ENCODE results near the gene KLRG1. TPM values are rescaled to one million over a fixed set of nuclear protein-coding genes. Genes with fewer than 3 reads are reported as not detected.

KLRG1 gene
- total RNA-seq: 1 to 10 TPM in 8 of 9 donors, not detected in 1; 2.6 to 5.2 (median 3.5) TPM
- polyA plus RNA-seq: 1 to 10 TPM; 1.2 to 2.0 (median 1.5) TPM
- long read RNA-seq, donor 1, partial matches to known transcripts: 0 of 1 reads
- long read RNA-seq, donor 1, other reads (novel, unspliced or antisense): 0 of 1 reads
- long read RNA-seq, donor 2: 0 reads
- long read RNA-seq, donor 3: 0 reads
- long read RNA-seq, donor 4, partial matches to known transcripts: 0 of 5 reads
- long read RNA-seq, donor 4, other reads (novel, unspliced or antisense): 2 of 5 reads
- long read RNA-seq, donor 5, partial matches to known transcripts: 0 of 1 reads
- long read RNA-seq, donor 5, other reads (novel, unspliced or antisense): 1 of 1 reads
- long read RNA-seq, donor 6, partial matches to known transcripts: 0 of 2 reads
- long read RNA-seq, donor 6, other reads (novel, unspliced or antisense): 1 of 2 reads
- long read RNA-seq, donor 7: 0 reads
- long read RNA-seq, donor 8: 0 reads
- long read RNA-seq, donor 9: 0 reads
- long read RNA-seq, donor 10: 0 reads

GRCh38 chr12:8989413-8989812, at the start of gene KLRG1:
Gene KLRG1 (plus strand): TSS chr12:8989546. CDS start chr12:8989636, 90 bp downstream.
- Histone ChIP-seq H3K36me3 (replicated peaks in 1 of 2) (no peaks in the 10 kb centered on the region), H3K4me3 (no peak within 1 kb of the TSS), H3K4me1 (replicated peaks in 1 of 2) (peaks cover 0 to 8% of the 10 kb centered on the region in 2 donors), H3K9me3 (replicated peaks in 1 of 3) (no peaks in the 10 kb centered on the region), H3K27me3 (no peaks in the 10 kb centered on the region), H3K27ac (no peak within 1 kb of the TSS)
- WGBS, 4 donors: 65 to 91% (median 75%) methylated on average over 2 of the region's 2 CpGs
- intact Hi-C loops (cut with DNase I): no loop called here
- no peak for TF ChIP-seq POLR2A (IDR thresholded peaks at IDR 0.05)
- TF ChIP-seq, protein P1, sequence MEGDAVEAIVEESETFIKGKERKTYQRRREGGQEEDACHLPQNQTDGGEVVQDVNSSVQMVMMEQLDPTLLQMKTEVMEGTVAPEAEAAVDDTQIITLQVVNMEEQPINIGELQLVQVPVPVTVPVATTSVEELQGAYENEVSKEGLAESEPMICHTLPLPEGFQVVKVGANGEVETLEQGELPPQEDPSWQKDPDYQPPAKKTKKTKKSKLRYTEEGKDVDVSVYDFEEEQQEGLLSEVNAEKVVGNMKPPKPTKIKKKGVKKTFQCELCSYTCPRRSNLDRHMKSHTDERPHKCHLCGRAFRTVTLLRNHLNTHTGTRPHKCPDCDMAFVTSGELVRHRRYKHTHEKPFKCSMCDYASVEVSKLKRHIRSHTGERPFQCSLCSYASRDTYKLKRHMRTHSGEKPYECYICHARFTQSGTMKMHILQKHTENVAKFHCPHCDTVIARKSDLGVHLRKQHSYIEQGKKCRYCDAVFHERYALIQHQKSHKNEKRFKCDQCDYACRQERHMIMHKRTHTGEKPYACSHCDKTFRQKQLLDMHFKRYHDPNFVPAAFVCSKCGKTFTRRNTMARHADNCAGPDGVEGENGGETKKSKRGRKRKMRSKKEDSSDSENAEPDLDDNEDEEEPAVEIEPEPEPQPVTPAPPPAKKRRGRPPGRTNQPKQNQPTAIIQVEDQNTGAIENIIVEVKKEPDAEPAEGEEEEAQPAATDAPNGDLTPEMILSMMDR (IDR thresholded peaks at IDR 0.05): no peak
- DNase-seq: no peak

GRCh38 chr12:8941691-8942478, 47.5 kb upstream of the KLRG1 start:
- DNase-seq: no peak
- no peak overlapping the region for H3K27ac ChIP-seq
- no peak for TF ChIP-seq POLR2A (IDR thresholded peaks at IDR 0.05)
- TF ChIP-seq, protein P1 (IDR thresholded peaks at IDR 0.05): no peak
- intact Hi-C loops (cut with DNase I): no loop called here
- WGBS, 4 donors: 64 to 86% (median 74%) methylated on average over 5 of the region's 5 CpGs
- no peaks in the 10 kb centered on the region for H3K9me3 ChIP-seq (replicated peaks in 1 of 3)
- H3K4me1 ChIP-seq (replicated peaks in 1 of 2): peaks cover 0 to 3% of the 10 kb centered on the region in 2 donors
- H3K27me3 ChIP-seq: no peaks in the 10 kb centered on the region
- H3K36me3 ChIP-seq (replicated peaks in 1 of 2): peaks cover 0 to 62% of the 10 kb centered on the region in 2 donors
- H3K4me3 ChIP-seq: no peak overlapping the region

DNA sequence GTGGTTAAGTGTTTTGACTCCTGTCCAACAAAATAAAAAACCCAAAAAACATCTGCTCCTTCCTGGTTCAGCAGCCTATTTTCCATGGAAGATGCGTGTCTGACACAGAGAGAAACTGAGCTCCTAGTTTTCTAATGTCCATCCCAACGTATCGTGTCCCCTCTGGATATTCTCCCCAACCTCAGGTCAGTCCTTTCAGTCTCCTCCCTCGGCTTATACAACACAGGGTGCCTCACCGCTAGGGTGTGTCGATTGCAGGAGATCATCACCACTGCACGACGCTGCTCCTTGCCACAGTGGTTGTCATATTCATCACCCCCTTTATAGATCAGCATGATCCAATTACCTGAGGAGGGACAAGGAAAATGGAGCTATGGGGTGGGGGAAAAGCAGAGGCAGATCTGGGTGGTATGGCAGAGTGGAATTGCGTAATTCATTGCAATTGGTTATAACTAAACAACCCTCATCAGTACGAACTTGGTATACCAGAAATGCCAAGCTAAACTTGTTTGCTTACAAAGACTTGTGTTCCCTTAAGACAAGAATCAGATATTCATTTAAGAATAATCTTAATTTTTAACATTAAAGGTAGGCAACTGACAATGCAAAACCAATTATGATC, 45.7 kb upstream of the KLRG1 start:
- H3K4me3 ChIP-seq: no peak overlapping the region
- H3K27ac ChIP-seq: no peak overlapping the region
- peaks cover 0 to 19% of the 10 kb centered on the region in 2 donors for H3K4me1 ChIP-seq (replicated peaks in 1 of 2)
- no peaks in the 10 kb centered on the region for H3K27me3 ChIP-seq
- H3K36me3 ChIP-seq (replicated peaks in 1 of 2): peaks cover 0 to 52% of the 10 kb centered on the region in 2 donors
- H3K9me3 ChIP-seq (replicated peaks in 1 of 3): no peaks in the 10 kb centered on the region
- TF ChIP-seq POLR2A (IDR thresholded peaks at IDR 0.05): no peak
- TF ChIP-seq, protein P1 (IDR thresholded peaks at IDR 0.05): no peak
- WGBS, 4 donors: 90 to 96% (median 91%) methylated on average over 10 of the region's 10 CpGs
- intact Hi-C loops (cut with DNase I): no loop called here
- no peak for DNase-seq

DNA sequence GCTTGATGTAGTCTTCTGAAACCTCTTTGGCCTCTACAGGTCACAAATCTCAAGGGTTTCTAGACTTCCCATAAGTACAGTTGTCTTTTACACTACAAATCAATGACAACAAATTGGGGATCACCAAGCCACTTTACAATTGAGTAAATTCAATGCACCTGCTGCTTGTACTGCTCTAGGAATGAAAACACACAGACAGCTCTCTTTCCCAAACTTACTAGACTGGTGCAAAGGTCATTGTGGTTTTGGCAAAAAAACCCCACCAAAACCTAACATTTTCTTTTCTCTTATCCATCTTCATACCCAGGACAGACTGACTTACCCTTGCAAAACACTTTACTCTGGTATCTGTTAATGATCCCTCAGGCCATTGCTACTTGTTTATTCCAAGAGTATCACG, 42.6 kb upstream of the KLRG1 start:
- no peak for DNase-seq
- 83 to 90% (median 85%) methylated on average over 1 of the region's 1 CpG for WGBS, 4 donors

More for the DNA sequence above, 42.6 kb upstream of the KLRG1 start:
- H3K27ac ChIP-seq: no peak overlapping the region
- no peak for TF ChIP-seq POLR2A (IDR thresholded peaks at IDR 0.05)
- H3K36me3 ChIP-seq (replicated peaks in 1 of 2): peaks cover 0 to 42% of the 10 kb centered on the region in 2 donors
- H3K9me3 ChIP-seq (replicated peaks in 1 of 3): no peaks in the 10 kb centered on the region
- no peaks in the 10 kb centered on the region for H3K27me3 ChIP-seq
- peaks cover 7 to 25% of the 10 kb centered on the region in 2 donors for H3K4me1 ChIP-seq (replicated peaks in 1 of 2)
- intact Hi-C loops (cut with DNase I): no loop called here
- no peak overlapping the region for H3K4me3 ChIP-seq
